Posterior vena cava (tissue), 2 donors: ENCODE results near the gene FGD2. TPM values are rescaled to one million over a fixed set of nuclear protein-coding genes. Genes with fewer than 3 reads are reported as not detected.

Experiments
- DNase-seq: peaks from one replicate; pipeline ENCODE4 v3.0.0-alpha.2; 2020; ENCODE audit warnings: low spot score
- intact Hi-C, 2 donors: fragments of 100-400 bp; cut with DNase I; formaldehyde crosslinking; loops; one replicate each; pipeline versions ENCODE4 v1.14.1 to v1.14.2; 2022 to 2023
- long read RNA-seq, 2 donors: library from polyadenylated mRNA; unstranded; transcript quantifications; one replicate each; pipeline ENCODE4 v2.0.0, GENCODE V29; 2020 to 2021
- total RNA-seq, 2 donors: library from RNA; stranded (reverse); fragmentation: NEBNext Ultra II Directional; extraction: Animal tissue kit (Norgen Biotek cat#: 25700); gene quantifications; one replicate each; pipeline ENCODE4 v1.2.1, GENCODE V29; 2021
- donor health status: DM: yes; HTN: yes; CAD: no.
- donor health status: DM: yes; HTN: yes; CAD: no.

Gene FGD2
- 10 to 100 TPM; 23.2 to 35.5 TPM for total RNA-seq
- long read RNA-seq, donor 1, partial matches to known transcripts = 0 of 2 reads
- long read RNA-seq, donor 1, other reads (novel, unspliced or antisense) = 2 of 2 reads
- long read RNA-seq, donor 2, partial matches to known transcripts = 1 of 1 reads
- long read RNA-seq, donor 2, other reads (novel, unspliced or antisense) = 0 of 1 reads

- no peak for DNase-seq
- intact Hi-C loops = no loop called here
These were observed at the start of gene FGD2 for GRCh38 chr6:37005061-37005810. Gene FGD2, plus strand, starts transcription at chr6:37005655. Its CDS starts 163 bp downstream, at chr6:37005818.

- intact Hi-C loops = no loop called here
- DNase-seq = peak; percentile 74
These were observed 49.6 kb upstream of the FGD2 start for GRCh38 chr6:36955671-36956445.

GRCh38 chr6:36956446-36956820, 49.0 kb upstream of the FGD2 start:
- intact Hi-C loops = no loop called here
- DNase-seq = no peak

GRCh38 chr6:36957773-36958271, 47.6 kb upstream of the FGD2 start:
- intact Hi-C loops = no loop called here
- peak; percentile 72 for DNase-seq

GRCh38 chr6:36958775-36959554, 46.5 kb upstream of the FGD2 start:
- peak; percentile 80 for DNase-seq

GRCh38 chr6:36959555-36960250, 45.8 kb upstream of the FGD2 start:
- no peak for DNase-seq
- intact Hi-C loops = no loop called here

More at GRCh38 chr6:36958775-36959554, 46.5 kb upstream of the FGD2 start:
- intact Hi-C loops = no loop called here

GRCh38 chr6:36961441-36962435, 43.7 kb upstream of the FGD2 start:
- intact Hi-C loops = no loop called here

GRCh38 chr6:36962874-36963273, 42.6 kb upstream of the FGD2 start:
- intact Hi-C loops = no loop called here
- DNase-seq = peak; percentile 93

More at GRCh38 chr6:36961441-36962435, 43.7 kb upstream of the FGD2 start:
- peak; percentile 80 for DNase-seq

- intact Hi-C loops = no loop called here
- DNase-seq = peak; percentile 79
These were observed 41.8 kb upstream of the FGD2 start for GRCh38 chr6:36963451-36964290.

- DNase-seq = peak; percentile 58
- intact Hi-C loops = no loop called here
These were observed 41.1 kb upstream of the FGD2 start for GRCh38 chr6:36964349-36964748.

GRCh38 chr6:36964908-36965307, 40.5 kb upstream of the FGD2 start:
- no peak for DNase-seq
- intact Hi-C loops = no loop called here

- intact Hi-C loops = no loop called here
- no peak for DNase-seq
These were observed 38.2 kb upstream of the FGD2 start for GRCh38 chr6:36967301-36967700.

GRCh38 chr6:36967757-36968156, 37.7 kb upstream of the FGD2 start:
- DNase-seq = peak; percentile 43

GRCh38 chr6:36968266-36968977, 37.0 kb upstream of the FGD2 start:
- intact Hi-C loops = no loop called here
- peak; percentile 87 for DNase-seq

More at GRCh38 chr6:36967757-36968156, 37.7 kb upstream of the FGD2 start:
- intact Hi-C loops = no loop called here

- DNase-seq = no peak
- intact Hi-C loops = no loop called here
These were observed 36.2 kb upstream of the FGD2 start for GRCh38 chr6:36969240-36969691.
